Neutrophil (primary cell): ENCODE data around the gene UBE2O.

ENCODE experiments used
- H3K27ac ChIP-seq: fragments of 200-600 bp; sonication (generic); 2 replicates; pipeline ENCODE4 v1.5.1; 2016; ENCODE audit warnings: mild to moderate bottlenecking, moderate library complexity
- H3K27me3 ChIP-seq: fragments of 200-600 bp; sonication (generic); 2 replicates; pipeline ENCODE4 v1.6.0; 2016; ENCODE audit warnings: mild to moderate bottlenecking
- H3K36me3 ChIP-seq: fragments of 200-600 bp; sonication (generic); 2 replicates; pipeline ENCODE4 v1.5.1; 2017
- H3K4me1 ChIP-seq, 2 experiments: fragments of 200-600 bp in 1 of 2; sonication (generic) in 1 of 2; 1 replicate in 1 of 2; 2 replicates in 1 of 2; pipeline versions ENCODE4 v1.5.1 to v1.6.1; 2013 to 2016; ENCODE audit warnings: low read depth in 1 of 2, low read length in 1 of 2, mild to moderate bottlenecking in 1 of 2, moderate library complexity in 1 of 2; ENCODE audit not compliant: control insufficient read depth in 1 of 2, insufficient read depth in 1 of 2
- H3K4me3 ChIP-seq, 2 experiments: fragments of 200-600 bp in 1 of 2; sonication (generic) in 1 of 2; 1 replicate in 1 of 2; 2 replicates in 1 of 2; pipeline ENCODE4 v1.5.1; 2013 to 2016; ENCODE audit warnings: low read depth in 1 of 2, low read length in 1 of 2, mild to moderate bottlenecking in 1 of 2, moderate library complexity in 1 of 2
- H3K9me3 ChIP-seq: fragments of 200-600 bp; sonication (generic); 2 replicates; pipeline ENCODE4 v1.5.1; 2016
- CTCF ChIP-seq: fragments of 200-600 bp; sonication (generic); IDR thresholded peaks from 2 replicates; pipeline ENCODE4 v1.5.1; 2016; ENCODE audit warnings: antibody characterized with exemption

The UBE2O gene

DNA sequence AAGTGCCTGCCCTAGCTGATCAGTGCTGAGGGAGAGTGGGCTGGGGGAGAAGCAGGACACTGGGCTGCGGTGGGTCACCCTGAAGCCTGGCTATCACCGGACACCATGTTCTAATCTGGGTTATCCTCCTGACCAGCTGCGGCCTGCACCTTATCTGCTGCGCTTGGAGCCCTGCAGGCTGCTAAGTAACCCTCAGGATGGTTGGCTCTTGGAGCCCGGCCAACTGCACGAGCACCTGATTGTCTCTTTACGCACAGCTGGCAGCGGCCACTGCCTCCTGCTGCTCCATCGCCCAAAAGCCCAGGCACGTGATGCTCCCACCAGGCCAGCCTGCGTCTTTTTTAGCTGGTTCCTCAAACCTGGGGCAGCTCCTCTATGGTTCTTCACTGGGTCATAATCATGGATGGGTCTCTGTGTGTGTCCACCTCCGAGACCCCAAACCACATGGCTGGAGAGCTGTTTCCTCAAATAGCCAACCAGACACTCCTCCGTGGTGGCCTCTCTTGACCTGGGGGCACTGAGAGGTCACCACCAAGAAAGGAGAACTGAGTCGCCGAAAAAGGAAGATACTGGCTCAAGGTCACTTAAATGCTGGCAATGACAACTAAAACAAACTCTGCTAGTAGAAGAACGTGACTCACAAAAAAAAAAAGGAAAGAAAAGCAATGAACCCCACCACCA lies 46.8 kb downstream of the UBE2O start:
- no peak overlapping the region for H3K4me3 ChIP-seq
- H3K27ac ChIP-seq: no peak overlapping the region
- H3K9me3 ChIP-seq: no peaks in the 10 kb centered on the region
- TF ChIP-seq CTCF: no peak
- H3K4me1 ChIP-seq: no peaks in the 10 kb centered on the region
- peaks cover 35% of the 10 kb centered on the region for H3K36me3 ChIP-seq
- H3K27me3 ChIP-seq: no peaks in the 10 kb centered on the region

DNA sequence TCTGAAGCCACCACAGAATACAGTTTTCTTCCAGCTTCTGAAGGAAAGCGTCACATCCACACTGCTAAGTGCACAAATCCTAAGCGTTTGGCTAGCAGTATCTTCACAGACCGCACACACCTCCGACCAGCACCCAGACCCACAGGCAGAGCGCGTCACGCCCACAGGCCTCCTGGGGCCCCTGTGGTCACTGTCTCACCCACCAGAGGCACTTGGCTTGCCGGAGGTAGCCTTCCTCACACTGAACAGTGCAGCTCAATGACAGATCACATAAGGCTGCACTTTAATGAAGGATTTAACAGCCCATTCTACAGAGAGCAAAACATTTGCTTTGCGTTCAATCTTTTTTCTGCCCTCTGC lies 47.4 kb downstream of the UBE2O start:
- no peaks in the 10 kb centered on the region for H3K27me3 ChIP-seq
- no peaks in the 10 kb centered on the region for H3K9me3 ChIP-seq
- no peak overlapping the region for H3K27ac ChIP-seq
- H3K36me3 ChIP-seq: peaks cover 41% of the 10 kb centered on the region
- TF ChIP-seq CTCF: no peak
- no peaks in the 10 kb centered on the region for H3K4me1 ChIP-seq
- no peak overlapping the region for H3K4me3 ChIP-seq

- Histone ChIP-seq H3K4me3 (no peak overlapping the region), H3K36me3 (peaks cover 46% of the 10 kb centered on the region), H3K27ac (no peak overlapping the region), H3K4me1 (no peaks in the 10 kb centered on the region), H3K27me3 (no peaks in the 10 kb centered on the region), H3K9me3 (no peaks in the 10 kb centered on the region)
- no peak for TF ChIP-seq CTCF
Observed at GRCh38 chr17:76404976-76405563, 47.9 kb downstream of the UBE2O start.

DNA sequence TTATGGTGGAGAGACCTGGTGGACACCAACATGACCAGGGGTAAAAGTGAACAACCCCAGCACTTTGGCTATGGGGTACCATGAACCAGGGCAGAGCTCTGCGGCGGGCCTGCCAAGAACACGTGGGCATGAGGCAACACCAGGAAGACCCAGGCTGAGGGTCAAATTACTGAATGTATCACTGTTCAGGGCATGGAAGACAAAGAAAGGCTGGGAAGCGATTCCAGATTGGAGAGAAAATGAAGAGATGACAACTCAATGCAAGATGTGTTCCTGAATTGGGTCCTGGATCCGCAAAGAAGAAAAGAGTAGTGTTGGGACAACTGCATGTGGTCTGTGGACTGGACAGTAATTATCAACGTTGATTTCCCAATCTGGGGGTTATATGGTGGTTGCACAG lies 48.7 kb downstream of the UBE2O start:
- Histone ChIP-seq H3K4me1 (no peaks in the 10 kb centered on the region), H3K27me3 (no peaks in the 10 kb centered on the region), H3K9me3 (no peaks in the 10 kb centered on the region), H3K4me3 (no peak overlapping the region), H3K36me3 (peaks cover 54% of the 10 kb centered on the region), H3K27ac (no peak overlapping the region)
- TF ChIP-seq CTCF: no peak

- peaks cover 66% of the 10 kb centered on the region for H3K36me3 ChIP-seq
- TF ChIP-seq CTCF: no peak
Observed at GRCh38 chr17:76402711-76403110, 50.2 kb downstream of the UBE2O start.

More at GRCh38 chr17:76402711-76403110, 50.2 kb downstream of the UBE2O start:
- H3K27ac ChIP-seq: no peak overlapping the region
- H3K27me3 ChIP-seq: no peaks in the 10 kb centered on the region
- no peaks in the 10 kb centered on the region for H3K9me3 ChIP-seq
- H3K4me1 ChIP-seq: no peaks in the 10 kb centered on the region
- no peak overlapping the region for H3K4me3 ChIP-seq
